ENCODE data around the gene KPNA6.

GRCh38 chr1:32060914-32061313 lies 46.9 kb upstream of the KPNA6 start:
- TF ChIP-seq CTCF (IDR thresholded peaks at IDR 0.05) = no peak
- TF ChIP-seq REST (IDR thresholded peaks at IDR 0.05; ENCODE audit: low read depth, low read length) = no peak
- TF ChIP-seq USF1 (IDR thresholded peaks at IDR 0.05; ENCODE audit: borderline replicate concordance, low read depth) = no peak
- no peak for TF ChIP-seq CHD2 (IDR thresholded peaks at IDR 0.05; ENCODE audit: low read length, partially characterized antibody)
